Suprapubic skin (tissue), 4 donors: ENCODE measurements around the gene UNC13B. TPM values are rescaled to one million over a fixed set of nuclear protein-coding genes. Genes with fewer than 3 reads are reported as not detected.

ENCODE experiments used
- DNase-seq, 2 donors: peaks; one replicate each; pipeline ENCODE4 v3.0.0-alpha.2; 2019; ENCODE audit warnings: low spot score in 2 of 2
- H3K27ac ChIP-seq: fragments of 200-600 bp; sonication (generic); one replicate; pipeline ENCODE4 v1.5.1; 2019
- H3K27me3 ChIP-seq: fragments of 200-600 bp; sonication (generic); one replicate; pipeline ENCODE4 v1.5.1; 2019
- H3K36me3 ChIP-seq: fragments of 200-600 bp; sonication (generic); one replicate; pipeline ENCODE4 v1.5.1; 2019
- H3K4me1 ChIP-seq: fragments of 200-600 bp; sonication (generic); one replicate; pipeline ENCODE4 v1.5.1; 2019
- H3K4me3 ChIP-seq: fragments of 200-600 bp; sonication (generic); one replicate; pipeline ENCODE4 v1.5.1; 2019; ENCODE audit warnings: mild to moderate bottlenecking
- H3K9me3 ChIP-seq: fragments of 200-600 bp; sonication (generic); one replicate; pipeline ENCODE4 v1.5.1; 2019
- CTCF ChIP-seq, 2 donors: fragments of 200-600 bp in 1 of 2; fragments of 450-650 bp in 1 of 2; sonication (generic) in 1 of 2; IDR thresholded peaks; one replicate each; pipeline ENCODE4 v1.5.1; 2016 to 2019; ENCODE audit warnings: antibody characterized with exemption in 2 of 2, mild to moderate bottlenecking in 1 of 2, moderate library complexity in 1 of 2
- EP300 ChIP-seq: sonication (generic); formaldehyde crosslinking; IDR thresholded peaks from one replicate; pipeline ENCODE4 v1.6.1; 2017; ENCODE audit warnings: antibody characterized with exemption
- POLR2A ChIP-seq, 2 donors: fragments of 450-650 bp; IDR thresholded peaks; one replicate each; pipeline ENCODE4 v1.6.1; 2017; ENCODE audit warnings: antibody characterized with exemption in 2 of 2, mild to moderate bottlenecking in 2 of 2, moderate library complexity in 2 of 2
- POLR2AphosphoS5 ChIP-seq, 3 donors: sonication (generic); formaldehyde crosslinking; IDR thresholded peaks; one replicate each; pipeline ENCODE4 v1.6.1; 2017; ENCODE audit warnings: antibody characterized with exemption in 3 of 3
- WGBS: methylation state at CpG from one replicate; pipeline ENCODE4 v1.1.5; 2018; 5-methylcytosine and 5-hydroxymethylcytosine counted together
- total RNA-seq, 4 donors: library from RNA; depleted of rRNA; stranded (reverse); fragments of >200 nt; gene quantifications; one replicate each; pipeline ENCODE4 v1.1.0, GENCODE V29; 2016

UNC13B gene
- total RNA-seq, 4 donors from 2014 or later, result 27.8 to 43.2 (median 30.6) TPM

GRCh38 chr9:35395076-35395705 is 233.4 kb downstream of the UNC13B start:
- H3K4me3 ChIP-seq, result no peak overlapping the region
- DNase-seq, result no peak
- no peaks in the 10 kb centered on the region for H3K4me1 ChIP-seq
- peaks cover 82% of the 10 kb centered on the region for H3K36me3 ChIP-seq
- H3K9me3 ChIP-seq, result no peaks in the 10 kb centered on the region
- WGBS, result 83% methylated on average over 4 of the region's 4 CpGs
- H3K27me3 ChIP-seq, result no peaks in the 10 kb centered on the region
- TF ChIP-seq POLR2A (IDR thresholded peaks at IDR 0.05) (no peak), CTCF (IDR thresholded peaks at IDR 0.05) (no peak), POLR2AphosphoS5 (IDR thresholded peaks at IDR 0.05) (no peak), EP300 (no peak)
- no peak overlapping the region for H3K27ac ChIP-seq

DNA sequence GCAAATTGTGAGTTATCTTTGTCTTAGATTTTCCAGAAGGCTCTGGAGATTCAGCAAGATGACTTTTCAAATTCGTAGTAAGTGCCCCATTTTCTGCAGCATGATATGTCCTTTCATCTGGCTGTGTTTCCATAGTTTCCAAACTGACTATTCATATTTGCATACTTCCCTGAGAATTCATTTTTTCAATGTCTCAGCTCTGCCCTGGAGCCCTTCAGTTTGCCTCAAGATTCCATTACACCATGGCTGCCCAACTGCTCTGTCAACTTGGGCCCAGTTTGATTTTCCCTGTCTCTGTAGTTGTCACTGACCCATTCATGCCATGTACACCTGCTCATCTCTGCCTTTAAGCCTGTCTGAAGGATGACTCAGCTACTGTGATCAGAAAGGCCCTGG is 233.9 kb downstream of the UNC13B start:
- H3K4me3 ChIP-seq, result no peak overlapping the region
- TF ChIP-seq EP300, result no peak
- no peak for TF ChIP-seq POLR2A (IDR thresholded peaks at IDR 0.05)
- TF ChIP-seq CTCF (IDR thresholded peaks at IDR 0.05), result no peak
- TF ChIP-seq POLR2AphosphoS5 (IDR thresholded peaks at IDR 0.05), result no peak
- 71% methylated on average over 1 of the region's 1 CpG for WGBS
- no peak overlapping the region for H3K27ac ChIP-seq
- no peaks in the 10 kb centered on the region for H3K27me3 ChIP-seq
- DNase-seq, result no peak
- peaks cover 82% of the 10 kb centered on the region for H3K36me3 ChIP-seq
- no peaks in the 10 kb centered on the region for H3K9me3 ChIP-seq
- H3K4me1 ChIP-seq, result no peaks in the 10 kb centered on the region

DNA sequence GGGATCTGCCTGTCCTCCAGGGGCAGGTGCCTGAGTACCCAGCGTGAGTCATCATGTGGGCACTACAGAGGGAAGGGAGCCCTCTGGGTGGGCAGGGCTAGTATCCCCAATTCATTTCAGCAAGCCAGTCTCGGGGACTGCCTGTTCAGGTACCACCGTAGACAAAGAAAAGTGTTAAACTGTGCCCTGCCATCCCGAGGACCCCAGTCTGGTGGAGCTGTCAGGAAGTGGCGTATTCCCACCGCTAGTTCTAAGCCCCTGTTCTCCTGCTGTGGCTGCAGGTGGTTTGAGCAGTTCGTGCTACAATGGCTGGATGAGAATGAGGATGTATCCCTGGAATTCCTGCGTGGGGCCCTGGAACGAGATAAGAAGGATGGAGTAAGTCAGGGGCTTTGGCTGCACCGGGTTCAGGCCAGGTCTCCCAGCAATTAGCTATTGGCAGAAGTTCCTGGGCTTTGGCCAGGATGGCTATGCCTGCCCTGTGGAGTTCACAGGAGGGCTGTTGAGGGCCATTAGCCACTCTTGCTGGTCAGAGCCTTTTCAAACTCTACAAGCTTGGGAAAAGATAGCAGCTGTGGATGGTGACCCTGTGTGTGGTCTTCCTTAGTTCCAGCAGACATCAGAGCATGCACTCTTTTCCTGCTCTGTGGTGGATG is 234.9 kb downstream of the UNC13B start:
- Histone ChIP-seq H3K9me3 (no peaks in the 10 kb centered on the region), H3K27ac (no peak overlapping the region), H3K4me3 (no peak overlapping the region), H3K36me3 (peaks cover 80% of the 10 kb centered on the region), H3K27me3 (no peaks in the 10 kb centered on the region), H3K4me1 (no peaks in the 10 kb centered on the region)
- TF ChIP-seq CTCF (IDR thresholded peaks at IDR 0.05) (no peak), POLR2AphosphoS5 (IDR thresholded peaks at IDR 0.05) (no peak), POLR2A (IDR thresholded peaks at IDR 0.05) (no peak), EP300 (no peak)
- 84% methylated on average over 10 of the region's 10 CpGs for WGBS
- DNase-seq, result no peak

DNA sequence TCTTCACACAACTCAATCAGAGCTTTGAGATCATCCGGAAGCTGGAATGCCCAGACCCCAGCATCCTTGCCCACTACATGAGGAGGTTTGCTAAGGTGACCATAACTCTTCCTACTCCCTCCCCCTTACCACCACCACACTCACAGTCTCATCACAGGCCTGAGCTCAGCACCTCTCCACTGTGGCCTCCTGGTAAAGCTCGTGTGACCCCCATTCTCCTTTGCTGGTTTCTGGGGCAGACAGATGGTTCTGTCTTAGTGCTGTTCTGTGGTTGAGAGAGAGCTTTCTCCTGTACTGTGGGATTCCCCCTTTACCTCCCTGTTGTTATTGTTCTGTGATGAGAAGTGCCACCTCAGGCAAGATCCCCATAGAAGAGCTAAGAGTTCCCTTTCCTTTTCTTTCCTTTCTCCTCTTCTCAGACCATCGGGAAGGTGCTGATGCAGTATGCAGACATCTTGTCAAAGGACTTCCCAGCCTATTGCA is 235.4 kb downstream of the UNC13B start:
- no peak overlapping the region for H3K27ac ChIP-seq
- WGBS, result 88% methylated on average over 3 of the region's 3 CpGs
- no peaks in the 10 kb centered on the region for H3K27me3 ChIP-seq
- TF ChIP-seq EP300 (no peak), CTCF (IDR thresholded peaks at IDR 0.05) (no peak), POLR2AphosphoS5 (IDR thresholded peaks at IDR 0.05) (no peak), POLR2A (IDR thresholded peaks at IDR 0.05) (no peak)
- H3K4me1 ChIP-seq, result no peaks in the 10 kb centered on the region
- no peak for DNase-seq
- peaks cover 80% of the 10 kb centered on the region for H3K36me3 ChIP-seq
- no peaks in the 10 kb centered on the region for H3K9me3 ChIP-seq
- no peak overlapping the region for H3K4me3 ChIP-seq

DNA sequence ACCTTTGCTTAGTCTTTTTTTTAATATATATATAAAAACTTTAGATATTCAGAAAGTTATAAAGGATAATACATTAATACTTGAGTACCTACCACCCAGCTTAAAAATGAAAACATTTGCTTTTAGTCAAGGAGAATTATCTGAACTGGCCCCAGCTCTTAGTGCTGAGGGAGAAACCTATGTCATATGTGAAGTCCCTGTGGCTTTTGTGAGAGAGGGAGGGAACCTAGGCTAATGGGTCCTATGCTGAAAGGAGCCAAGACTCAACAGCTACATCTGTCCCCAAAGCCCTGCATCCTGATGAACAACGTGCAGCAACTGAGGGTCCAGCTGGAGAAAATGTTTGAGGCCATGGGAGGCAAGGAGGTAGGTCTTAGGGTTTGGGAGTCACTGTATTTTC is 236.1 kb downstream of the UNC13B start:
- no peak for DNase-seq
- no peak for TF ChIP-seq POLR2A (IDR thresholded peaks at IDR 0.05)
- no peak for TF ChIP-seq POLR2AphosphoS5 (IDR thresholded peaks at IDR 0.05)
- TF ChIP-seq EP300, result no peak
- TF ChIP-seq CTCF (IDR thresholded peaks at IDR 0.05), result no peak
- H3K4me3 ChIP-seq, result no peak overlapping the region
- H3K9me3 ChIP-seq, result no peaks in the 10 kb centered on the region
- H3K4me1 ChIP-seq, result no peaks in the 10 kb centered on the region
- WGBS, result 91% methylated on average over 1 of the region's 1 CpG
- H3K36me3 ChIP-seq, result peaks cover 85% of the 10 kb centered on the region
- no peak overlapping the region for H3K27ac ChIP-seq
- no peaks in the 10 kb centered on the region for H3K27me3 ChIP-seq
